NCI-H2196 treated with DMSO at 0.1 percent for 48 hours (cell line): Measurements from ENCODE around the gene TNFAIP8L2.
"Not testable (repeated sequence)": the region's sequence is repeated elsewhere in the genome, so short reads cannot be mapped to it uniquely, and the experiment has no call there.

Source experiments
- DNase-seq: peaks from one replicate; lab custom pipeline; 2025; ENCODE audit not compliant: unreplicated experiment; lab: John Stamatoyannopoulos, UW

The TNFAIP8L2 gene

DNA sequence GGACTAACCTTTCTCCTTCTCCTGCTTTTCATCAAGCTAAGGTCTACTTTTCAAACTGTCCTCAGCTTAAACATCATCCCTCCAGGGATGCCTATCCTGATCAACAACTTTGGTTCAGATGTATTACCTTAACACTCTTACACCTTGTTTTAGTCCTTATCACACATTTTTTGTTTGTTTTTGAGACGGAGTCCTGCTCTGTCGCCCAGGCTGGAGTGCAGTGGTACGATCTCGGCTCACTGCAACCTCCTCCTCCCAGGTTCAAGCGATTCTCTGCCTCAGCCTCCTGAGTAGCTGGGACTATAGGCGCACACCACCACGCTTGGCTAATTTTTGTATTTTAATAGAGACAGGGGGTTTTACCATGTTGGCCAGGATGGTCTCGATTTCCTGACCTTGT is 32.2 kb downstream of the TNFAIP8L2 start:
- not testable (repeated sequence) for DNase-seq

DNA sequence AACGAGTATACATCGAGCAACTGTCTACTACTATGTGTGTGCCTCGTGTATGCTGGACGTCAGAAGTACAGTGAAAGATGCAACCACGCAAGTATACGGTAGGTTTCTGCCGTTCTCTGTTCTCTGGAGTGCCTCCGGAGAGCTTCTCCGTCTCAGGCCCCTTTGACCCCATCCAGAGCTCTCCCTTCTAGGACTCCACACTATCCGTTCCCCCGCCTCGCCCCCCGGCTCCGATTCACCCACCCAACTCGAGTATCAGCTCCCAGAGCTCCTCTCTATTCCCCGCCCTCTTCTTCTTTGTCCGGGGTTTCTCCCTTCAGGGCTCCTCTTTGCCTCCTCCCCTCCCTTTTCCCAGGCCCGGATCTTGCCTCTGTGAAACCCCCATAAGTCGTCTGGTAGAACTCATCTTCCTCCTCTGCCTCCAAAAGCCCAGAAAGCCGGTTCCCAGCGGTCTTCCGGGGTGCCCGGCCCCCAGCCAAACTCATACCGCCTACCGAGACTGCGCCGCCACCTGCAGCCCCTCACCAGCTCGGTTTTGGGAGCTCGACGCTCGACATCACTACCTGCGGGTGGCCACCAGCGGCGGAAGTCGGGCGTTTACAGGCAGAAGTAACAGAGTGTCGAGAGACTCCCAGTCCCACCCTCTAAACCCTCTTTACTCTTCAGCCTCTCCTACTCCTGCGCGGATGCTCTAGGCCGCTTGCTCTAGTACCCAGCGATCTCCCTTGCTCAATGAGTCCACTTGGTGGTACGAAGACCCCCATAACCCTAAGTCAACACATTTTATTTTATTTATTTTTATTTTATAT is 33.4 kb downstream of the TNFAIP8L2 start, which contains the start of gene VPS72:
TSS of gene VPS72 (minus strand) at position 561 of the 809 bp plus-strand sequence. CDS start at position 485, 76 bp downstream.
- peak; percentile 91 for DNase-seq

DNA sequence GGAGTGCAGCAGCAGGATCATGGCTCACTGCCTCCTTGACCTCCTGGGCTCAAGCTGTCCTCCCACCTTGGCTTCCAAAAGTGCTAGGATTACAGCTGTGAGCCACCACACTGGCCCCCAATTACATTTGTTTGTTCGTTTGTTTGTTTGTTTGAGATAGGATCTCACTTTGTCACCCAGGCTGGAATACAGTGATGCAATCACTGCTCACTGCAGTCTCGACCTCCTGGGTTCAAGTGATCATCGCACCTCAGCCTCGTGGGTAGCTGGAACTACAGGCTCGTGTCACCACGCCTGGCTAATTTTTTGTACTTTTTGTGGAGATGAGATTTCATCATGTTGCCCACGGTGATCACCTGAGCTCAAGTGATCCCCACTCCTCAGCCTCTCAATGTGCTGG is 35.6 kb downstream of the TNFAIP8L2 start:
- no peak for DNase-seq

DNA sequence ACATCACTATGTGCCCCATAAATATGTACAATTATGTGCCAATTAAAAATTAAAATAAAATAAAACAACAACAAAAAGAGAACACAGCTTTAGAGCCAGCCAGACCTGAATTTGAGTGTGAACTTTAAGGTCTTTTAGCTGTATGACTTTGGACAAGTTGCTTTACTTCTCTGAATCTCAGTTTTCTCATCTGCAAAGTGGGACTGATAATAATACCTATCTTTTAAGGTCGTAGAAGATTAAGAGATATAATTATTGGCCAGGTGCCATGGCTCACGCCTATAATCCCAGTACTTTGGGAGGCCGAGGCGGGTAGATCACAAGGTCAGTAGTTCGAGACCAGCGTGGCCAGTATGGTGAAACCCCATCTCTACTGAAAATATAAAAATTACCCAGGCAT is 36.9 kb downstream of the TNFAIP8L2 start:
- no peak for DNase-seq

DNA sequence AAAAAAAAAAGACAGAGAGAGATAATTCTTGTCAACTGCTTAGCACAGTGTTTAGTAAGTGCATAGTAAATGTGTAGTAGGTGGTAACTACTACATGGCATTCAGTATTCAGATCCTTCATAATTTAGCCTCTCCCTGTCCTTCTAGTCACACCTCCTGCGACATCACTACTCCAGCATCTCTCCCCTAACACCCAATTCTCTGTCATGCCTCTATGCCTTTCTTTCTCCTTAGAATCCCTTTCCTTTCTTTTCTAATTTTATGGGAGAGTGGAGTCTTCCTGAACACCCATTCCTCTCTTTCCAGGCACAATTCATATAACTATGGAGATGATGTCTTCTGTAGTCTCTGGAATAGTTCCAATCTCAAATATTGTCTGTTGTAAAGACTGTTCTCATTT is 37.4 kb downstream of the TNFAIP8L2 start:
- no peak for DNase-seq

DNA sequence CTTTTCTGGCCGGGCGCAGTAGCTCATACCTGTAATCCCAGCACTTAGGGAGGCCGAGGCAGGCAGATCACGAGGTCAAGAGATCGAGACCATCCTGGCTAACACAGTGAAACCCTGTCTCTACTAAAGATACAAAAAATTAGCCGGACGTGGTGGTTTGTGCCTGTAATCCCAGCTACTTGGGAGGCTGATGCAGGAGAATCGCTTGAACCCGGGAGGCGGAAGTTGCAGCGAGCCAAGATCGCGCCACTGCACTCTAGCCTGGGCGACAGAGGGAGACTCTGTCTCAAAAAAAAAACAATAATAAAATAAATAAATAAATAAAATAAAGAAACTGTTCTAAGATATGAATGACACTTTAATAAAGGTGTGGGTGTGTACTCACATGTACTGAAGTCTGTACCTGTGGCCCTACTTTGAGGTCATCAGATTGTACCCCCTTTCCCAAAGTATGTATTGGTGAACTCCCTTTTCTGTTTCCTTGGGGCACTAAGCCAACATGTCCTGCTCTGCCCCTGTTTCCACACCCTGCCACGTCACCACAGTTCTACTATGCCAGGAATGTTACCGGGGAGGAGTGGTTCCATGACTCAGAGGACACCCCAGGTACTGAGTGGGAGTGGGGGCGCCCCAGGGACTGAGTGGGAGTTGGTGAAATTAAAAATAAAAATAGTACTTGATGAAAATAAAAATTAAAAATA is 38.6 kb downstream of the TNFAIP8L2 start:
- not testable (repeated sequence) for DNase-seq

DNA sequence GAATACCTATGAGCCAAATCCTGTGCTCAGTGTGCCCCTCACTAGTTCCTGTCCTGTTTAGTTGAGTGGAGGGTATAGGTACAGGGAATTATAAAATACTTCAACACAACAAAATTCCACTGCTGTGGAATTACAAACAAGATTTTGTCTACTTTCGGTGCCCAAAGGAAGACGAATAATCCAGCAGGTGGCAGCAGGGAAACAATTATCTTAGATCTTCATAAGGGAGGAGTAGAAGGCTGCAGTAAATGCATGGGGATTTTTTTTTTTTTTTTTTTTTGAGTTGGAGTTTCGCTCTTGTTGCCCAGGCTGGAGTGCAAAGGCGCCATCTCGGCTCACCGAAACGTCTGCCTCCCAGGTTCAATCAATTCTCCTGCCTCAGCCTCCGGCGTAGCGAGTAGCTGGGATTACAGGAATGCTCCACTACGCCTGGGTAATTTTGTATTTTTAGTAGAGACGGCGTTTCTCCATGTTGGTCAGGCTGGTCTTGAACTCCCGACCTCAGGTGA is 39.9 kb downstream of the TNFAIP8L2 start:
- DNase-seq, result peak; percentile 65

DNA sequence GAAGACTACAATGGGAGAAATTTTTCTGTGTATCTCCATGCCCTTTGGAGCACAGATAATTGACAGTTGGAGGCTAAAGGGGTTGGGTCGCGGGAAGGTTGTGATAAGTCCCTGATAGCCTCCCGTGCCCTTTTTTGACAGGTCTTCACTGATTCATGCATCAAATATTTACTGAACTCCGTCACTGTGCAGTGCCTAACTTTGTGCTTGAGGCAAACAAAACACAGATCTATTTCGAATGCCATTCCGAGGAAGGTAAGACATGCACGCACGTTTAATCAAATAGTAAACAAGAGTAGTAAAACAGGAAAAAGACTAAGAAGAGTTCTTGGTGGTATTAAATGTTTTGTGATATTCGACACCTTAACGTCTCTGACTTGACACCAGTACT is 41.4 kb downstream of the TNFAIP8L2 start:
- no peak for DNase-seq

DNA sequence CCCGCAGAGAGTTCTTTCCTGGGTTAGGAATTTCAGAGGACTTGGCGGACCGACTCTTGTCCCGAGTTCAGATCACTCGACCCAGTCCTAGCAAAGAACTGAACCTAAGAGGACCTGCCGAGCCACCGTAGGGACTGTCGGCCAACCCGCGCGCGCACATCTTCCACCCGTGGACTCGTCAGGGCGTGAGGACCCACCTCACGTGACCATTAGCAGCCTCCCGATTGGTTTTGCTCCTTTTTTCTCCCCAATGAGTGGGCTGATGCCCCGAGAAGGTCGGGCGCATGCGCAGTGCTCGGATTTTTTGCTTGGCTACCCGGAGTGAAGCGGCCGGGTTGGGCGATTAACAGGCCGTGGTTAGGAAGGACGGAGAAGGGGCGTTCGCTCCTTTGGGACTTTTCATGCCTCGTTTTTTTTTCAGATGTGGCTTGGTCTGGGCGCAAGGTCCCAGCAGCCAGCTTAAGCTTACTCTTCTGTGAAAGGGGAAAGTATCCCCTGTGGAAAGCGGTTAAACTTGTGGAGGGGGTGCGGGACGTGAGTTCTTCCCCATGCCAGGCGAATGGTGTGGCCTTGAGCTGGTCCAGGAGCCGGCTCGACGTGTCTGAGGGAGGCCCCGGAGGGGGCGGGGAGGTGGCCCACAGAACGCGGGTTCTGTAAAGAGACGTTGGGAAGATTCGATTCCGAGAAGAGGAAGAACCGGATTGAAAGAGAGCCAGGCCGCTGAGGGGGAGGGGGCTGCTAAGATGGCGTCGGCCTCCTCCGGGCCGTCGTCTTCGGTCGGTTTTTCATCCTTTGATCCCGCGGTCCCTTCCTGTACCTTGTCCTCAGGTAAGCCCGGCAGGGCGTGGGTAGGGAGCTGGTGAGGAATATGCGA is 42.0 kb downstream of the TNFAIP8L2 start, which contains the start of gene PIP5K1A:
TSS of gene PIP5K1A (plus strand) at position 299 of the 874 bp plus-strand sequence. CDS start at position 744, 445 bp downstream.
- peak; percentile 96 for DNase-seq

DNA sequence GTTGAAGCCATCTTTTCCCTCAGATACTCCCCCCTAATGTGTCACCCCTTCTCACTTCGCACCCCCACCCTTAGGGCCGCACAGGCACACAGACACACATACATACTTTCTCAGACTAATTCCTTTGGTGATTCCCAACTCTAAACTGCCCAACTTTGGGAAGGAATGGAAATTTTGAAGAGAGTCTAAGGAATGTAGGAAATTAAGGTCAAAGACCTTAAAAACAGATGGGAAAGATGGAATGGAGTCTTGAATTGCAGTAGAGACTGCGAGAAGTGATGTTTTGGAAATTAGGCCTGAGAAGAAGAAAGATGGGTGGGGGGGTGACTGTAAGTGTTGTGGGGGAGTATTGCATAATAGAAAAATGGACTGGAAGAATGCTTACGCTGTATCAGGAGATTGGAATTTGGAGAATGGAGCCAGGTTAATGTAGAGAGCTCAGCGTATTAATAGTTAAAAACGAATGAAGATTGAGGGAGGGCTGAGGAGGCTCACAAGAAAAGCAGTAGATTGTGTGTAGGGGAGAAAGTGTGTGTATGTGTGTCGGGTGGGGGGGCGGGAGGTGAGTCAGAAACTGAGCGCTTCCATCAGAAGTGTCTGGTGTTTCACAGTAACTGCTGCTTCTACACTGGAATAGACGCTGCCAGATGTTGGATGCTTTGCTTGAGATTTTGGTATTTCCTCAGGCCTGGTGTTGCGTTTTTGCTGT is 43.6 kb downstream of the TNFAIP8L2 start:
- no peak for DNase-seq

DNA sequence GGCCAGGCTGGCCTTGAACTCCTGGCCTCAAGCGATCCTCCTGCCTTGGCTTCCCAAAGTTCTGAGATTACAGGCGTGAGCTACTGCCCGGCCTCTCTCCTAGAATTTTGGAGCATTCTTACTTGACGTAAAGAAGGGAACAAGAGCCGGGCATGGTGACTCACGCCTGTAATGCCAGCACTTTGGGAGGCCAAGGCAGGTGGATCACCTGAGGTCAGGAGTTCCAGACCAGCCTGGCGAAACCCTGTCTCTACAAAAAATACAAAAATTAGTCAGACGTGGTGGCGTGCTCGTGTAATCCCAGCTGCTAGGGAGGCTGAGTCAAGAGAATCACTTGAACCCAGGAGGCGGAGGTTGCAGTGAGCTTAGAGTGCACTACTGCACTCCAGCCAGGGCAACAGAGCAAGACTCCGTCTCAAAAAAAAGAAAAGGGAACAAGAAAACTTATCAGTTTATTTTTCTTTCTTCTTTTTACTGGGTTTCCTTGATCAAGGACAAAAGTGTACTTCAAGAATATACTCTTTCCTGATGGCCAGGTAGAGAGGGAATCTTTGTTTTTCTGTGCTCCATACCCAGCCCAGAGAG is 49.0 kb downstream of the TNFAIP8L2 start:
- DNase-seq, result not testable (repeated sequence)
